Ovary (tissue), 9 donors: ENCODE measurements around the gene PCDHGA11. TPM values are rescaled to one million over a fixed set of nuclear protein-coding genes. Genes with fewer than 3 reads are reported as not detected.
"Not testable (repeated sequence)": the region's sequence is repeated elsewhere in the genome, so short reads cannot be mapped to it uniquely, and the experiment has no call there.

Experiments used
- DNase-seq, 5 donors: peaks; one replicate each; pipeline ENCODE4 v3.0.0-alpha.2; 2019 to 2020
- H3K27ac ChIP-seq, 2 donors: fragments of 200-600 bp; one replicate each; pipeline versions ENCODE4 v1.5.1 to v1.8.0; 2019 to 2022
- H3K27me3 ChIP-seq: fragments of 200-600 bp; one replicate; pipeline ENCODE4 v1.8.0; 2022
- H3K36me3 ChIP-seq: fragments of 200-600 bp; sonication (generic); one replicate; pipeline ENCODE4 v1.5.1; 2019
- H3K4me1 ChIP-seq: one replicate; pipeline ENCODE4 v1.8.1; 2013; ENCODE audit warnings: mild to moderate bottlenecking, moderate library complexity; ENCODE audit not compliant: insufficient read depth
- H3K4me3 ChIP-seq: fragments of 200-600 bp; sonication (generic); one replicate; pipeline ENCODE4 v1.5.1; 2017
- H3K9me3 ChIP-seq, 2 donors: fragments of 200-600 bp in 1 of 2; sonication (generic) in 1 of 2; one replicate each; pipeline versions ENCODE4 v1.5.1 to v1.8.1; 2013 to 2019; ENCODE audit warnings: mild to moderate bottlenecking in 1 of 2, moderate library complexity in 1 of 2
- EP300 ChIP-seq: sonication (generic); formaldehyde crosslinking; IDR thresholded peaks from one replicate; pipeline ENCODE4 v1.6.1; 2017; ENCODE audit warnings: antibody characterized with exemption
- POLR2A ChIP-seq: fragments of 450-650 bp; IDR thresholded peaks from one replicate; pipeline ENCODE4 v1.6.1; 2017; ENCODE audit warnings: antibody characterized with exemption, mild to moderate bottlenecking, moderate library complexity
- WGBS, 3 donors: extraction: QIAGEN DNeasy Blood & Tissue Kit in 1 of 3; methylation state at CpG; one replicate each; pipeline versions ENCODE4 v1.1.5 to v1.1.7; 2013 to 2017; 5-methylcytosine and 5-hydroxymethylcytosine counted together
- intact Hi-C, 4 donors: fragments of 100-400 bp; cut with DNase I; formaldehyde crosslinking; loops; one replicate each; pipeline versions ENCODE4 v1.11.0 to v1.15.1; 2022 to 2023
- polyA plus RNA-seq, 2 donors: library from polyadenylated mRNA; stranded (reverse); fragments of 200-250 nt in 1 of 2; fragments of 350-450 nt in 1 of 2; fragmentation: Illumina TruSeq in 1 of 2; extraction: RNeasy Lipid Tissue Mini Kit (QIAGEN cat#74804) in 1 of 2; gene quantifications; one replicate each; pipeline ENCODE4 v1.2.3, GENCODE V29; 2013 to 2014
- total RNA-seq, 7 donors: library from RNA; depleted of rRNA in 2 of 7; stranded (reverse); fragments of >200 nt in 2 of 7; fragmentation: NEBNext Ultra II Directional in 3 of 7; extraction: Animal tissue kit (Norgen Biotek cat#: 25700) in 3 of 7; gene quantifications; one replicate each; pipeline versions ENCODE4 v1.1.0 to v1.2.4, GENCODE V29; 2016 to 2023
- TF ChIP-seq, protein P1 (sequence below), 3 donors: fragments of 450-650 bp in 2 of 3; fragments of 200-600 bp in 1 of 3; IDR thresholded peaks; one replicate each; pipeline versions ENCODE4 v1.5.1 to v1.8.0; 2016 to 2022; ENCODE audit warnings: antibody characterized with exemption in 3 of 3, mild to moderate bottlenecking in 1 of 3
- donor health status: DM: no; HTN: no; CAD: no; lungs with moderate emphysema.
- donor health status: DM: no; HTN: no; CAD: no.
- donor health status: Bipolar disorder and iron deficiency.
- donor health status: DM: yes; HTN: yes; CAD: no.
- donor health status: DM: no; HTN: no; CAD: no.
- donor health status: DM: yes; HTN: yes; CAD: no.

PCDHGA11 gene
- total and polyA plus RNA-seq, 9 donors: 1.4 to 7.7 (median 4.7) TPM

DNA sequence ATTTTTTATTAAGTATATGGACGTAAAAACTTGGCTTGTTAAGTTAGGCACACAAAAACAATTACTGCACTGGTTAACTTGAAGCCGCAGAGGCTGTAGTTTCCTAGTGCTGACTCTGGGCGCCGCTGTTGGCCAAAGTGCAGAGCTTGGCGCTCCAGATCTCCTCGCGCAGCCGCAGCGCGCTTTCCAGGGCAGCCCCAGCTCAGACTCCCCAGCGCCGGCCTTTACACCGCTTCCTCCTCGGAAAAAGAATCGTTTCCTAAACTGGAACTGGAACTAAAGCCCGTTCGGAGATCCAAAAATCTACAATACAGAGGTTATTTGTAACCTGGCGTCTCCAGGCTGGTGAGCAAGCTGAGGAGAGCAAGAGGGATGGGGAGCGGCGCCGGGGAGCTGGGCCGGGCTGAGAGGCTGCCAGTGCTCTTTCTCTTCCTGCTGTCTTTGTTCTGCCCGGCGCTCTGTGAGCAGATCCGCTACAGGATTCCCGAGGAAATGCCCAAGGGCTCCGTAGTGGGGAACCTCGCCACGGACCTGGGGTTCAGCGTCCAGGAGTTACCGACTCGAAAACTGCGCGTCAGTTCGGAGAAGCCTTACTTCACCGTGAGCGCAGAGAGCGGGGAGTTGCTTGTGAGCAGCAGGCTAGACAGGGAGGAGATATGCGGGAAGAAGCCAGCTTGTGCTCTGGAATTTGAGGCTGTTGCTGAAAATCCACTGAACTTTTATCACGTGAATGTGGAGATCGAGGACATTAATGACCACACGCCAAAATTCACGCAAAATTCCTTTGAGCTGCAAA, 22.9 kb upstream of the PCDHGA11 start, which contains the start of gene PCDHGB5:
TSS of gene PCDHGB5 (plus strand) at position 192 of the 796 bp plus-strand sequence. CDS start at position 373, 181 bp downstream.
- DNase-seq: peak in 3 of 5 donors; percentile 43 to 57 (median 44)
- intact Hi-C loops: loop anchor here in 1 of 4 donors (10.0 kb wide), 1 partner anchor 157 kb away; no protein-coding TSS in a partner anchor
- TF ChIP-seq, protein P1, sequence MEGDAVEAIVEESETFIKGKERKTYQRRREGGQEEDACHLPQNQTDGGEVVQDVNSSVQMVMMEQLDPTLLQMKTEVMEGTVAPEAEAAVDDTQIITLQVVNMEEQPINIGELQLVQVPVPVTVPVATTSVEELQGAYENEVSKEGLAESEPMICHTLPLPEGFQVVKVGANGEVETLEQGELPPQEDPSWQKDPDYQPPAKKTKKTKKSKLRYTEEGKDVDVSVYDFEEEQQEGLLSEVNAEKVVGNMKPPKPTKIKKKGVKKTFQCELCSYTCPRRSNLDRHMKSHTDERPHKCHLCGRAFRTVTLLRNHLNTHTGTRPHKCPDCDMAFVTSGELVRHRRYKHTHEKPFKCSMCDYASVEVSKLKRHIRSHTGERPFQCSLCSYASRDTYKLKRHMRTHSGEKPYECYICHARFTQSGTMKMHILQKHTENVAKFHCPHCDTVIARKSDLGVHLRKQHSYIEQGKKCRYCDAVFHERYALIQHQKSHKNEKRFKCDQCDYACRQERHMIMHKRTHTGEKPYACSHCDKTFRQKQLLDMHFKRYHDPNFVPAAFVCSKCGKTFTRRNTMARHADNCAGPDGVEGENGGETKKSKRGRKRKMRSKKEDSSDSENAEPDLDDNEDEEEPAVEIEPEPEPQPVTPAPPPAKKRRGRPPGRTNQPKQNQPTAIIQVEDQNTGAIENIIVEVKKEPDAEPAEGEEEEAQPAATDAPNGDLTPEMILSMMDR (IDR thresholded peaks at IDR 0.05): peak in 1 of 3 donors; percentile 37
- not testable (repeated sequence) for H3K4me1 ChIP-seq, H3K27ac ChIP-seq, H3K27me3 ChIP-seq, H3K36me3 ChIP-seq
- Histone ChIP-seq H3K4me3 (peak within 1 kb of the TSS; percentile 11), H3K9me3 (peaks cover 13 to 39% of the 10 kb centered on the region in 2 donors)
- 5 to 7% (median 7%) methylated on average over 25 to 30 of the region's 43 CpGs for WGBS, 3 donors

DNA sequence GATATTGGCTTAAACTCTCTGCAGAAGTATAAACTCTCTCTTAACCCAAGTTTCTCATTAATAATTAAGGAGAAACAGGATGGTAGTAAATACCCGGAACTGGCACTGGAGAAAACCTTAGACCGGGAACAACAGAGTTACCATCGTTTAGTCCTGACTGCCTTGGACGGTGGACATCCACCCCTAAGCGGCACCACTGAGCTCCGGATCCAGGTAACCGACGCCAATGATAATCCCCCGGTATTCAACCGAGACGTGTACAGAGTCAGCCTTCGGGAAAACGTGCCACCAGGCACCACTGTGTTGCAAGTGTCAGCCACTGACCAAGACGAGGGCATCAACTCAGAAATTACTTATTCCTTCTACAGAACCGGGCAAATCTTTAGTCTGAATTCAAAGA, 22.2 kb upstream of the PCDHGA11 start:
- no peaks in the 10 kb centered on the region for H3K36me3 ChIP-seq
- no peak for DNase-seq
- H3K4me3 ChIP-seq: no peak overlapping the region
- H3K27ac ChIP-seq: no peak overlapping the region
- TF ChIP-seq EP300 (no peak), POLR2A (no peak)
- TF ChIP-seq, protein P1 (IDR thresholded peaks at IDR 0.05): no peak
- WGBS, 3 donors: 21 to 36% (median 26%) methylated on average over 15 of the region's 15 CpGs
- peaks cover 10 to 42% of the 10 kb centered on the region in 2 donors for H3K9me3 ChIP-seq
- no peaks in the 10 kb centered on the region for H3K4me1 ChIP-seq
- intact Hi-C loops: loop anchor here in 1 of 4 donors (10.0 kb wide), 1 partner anchor 156 kb away; no protein-coding TSS in a partner anchor
- H3K27me3 ChIP-seq: no peaks in the 10 kb centered on the region

DNA sequence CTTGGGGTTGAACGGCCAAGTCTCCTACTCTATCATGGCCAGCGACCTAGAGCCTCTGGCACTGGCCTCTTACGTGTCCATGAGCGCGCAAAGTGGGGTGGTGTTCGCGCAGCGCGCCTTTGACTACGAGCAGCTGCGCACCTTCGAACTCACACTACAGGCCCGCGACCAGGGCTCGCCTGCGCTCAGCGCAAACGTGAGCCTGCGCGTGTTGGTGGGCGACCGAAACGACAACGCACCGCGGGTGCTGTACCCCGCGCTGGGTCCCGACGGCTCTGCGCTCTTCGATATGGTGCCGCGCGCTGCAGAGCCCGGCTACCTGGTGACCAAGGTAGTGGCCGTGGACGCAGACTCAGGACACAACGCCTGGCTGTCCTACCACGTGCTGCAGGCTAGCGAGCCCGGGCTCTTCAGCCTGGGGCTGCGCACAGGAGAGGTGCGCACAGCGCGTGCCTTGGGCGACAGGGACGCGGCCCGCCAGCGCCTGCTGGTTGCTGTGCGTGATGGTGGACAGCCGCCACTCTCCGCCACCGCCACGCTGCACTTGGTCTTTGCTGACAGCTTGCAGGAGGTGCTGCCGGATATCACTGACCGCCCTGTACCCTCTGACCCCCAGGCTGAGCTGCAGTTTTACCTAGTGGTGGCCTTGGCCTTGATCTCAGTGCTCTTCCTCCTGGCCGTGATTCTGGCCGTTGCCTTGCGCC, 21.1 kb upstream of the PCDHGA11 start:
- Histone ChIP-seq H3K27me3 (no peaks in the 10 kb centered on the region), H3K9me3 (peaks cover 10 to 38% of the 10 kb centered on the region in 2 donors), H3K36me3 (no peaks in the 10 kb centered on the region), H3K4me1 (no peaks in the 10 kb centered on the region), H3K27ac (no peak overlapping the region), H3K4me3 (no peak overlapping the region)
- 21 to 29% (median 21%) methylated on average over 5 to 61 of the region's 61 CpGs for WGBS, 3 donors
- no peak for DNase-seq
- TF ChIP-seq, protein P1 (IDR thresholded peaks at IDR 0.05): no peak
- no peak for TF ChIP-seq POLR2A
- no peak for TF ChIP-seq EP300
- intact Hi-C loops: loop anchor here in 2 of 4 donors (10.0 kb wide), 1 partner anchor 155 kb away; no protein-coding TSS in a partner anchor

DNA sequence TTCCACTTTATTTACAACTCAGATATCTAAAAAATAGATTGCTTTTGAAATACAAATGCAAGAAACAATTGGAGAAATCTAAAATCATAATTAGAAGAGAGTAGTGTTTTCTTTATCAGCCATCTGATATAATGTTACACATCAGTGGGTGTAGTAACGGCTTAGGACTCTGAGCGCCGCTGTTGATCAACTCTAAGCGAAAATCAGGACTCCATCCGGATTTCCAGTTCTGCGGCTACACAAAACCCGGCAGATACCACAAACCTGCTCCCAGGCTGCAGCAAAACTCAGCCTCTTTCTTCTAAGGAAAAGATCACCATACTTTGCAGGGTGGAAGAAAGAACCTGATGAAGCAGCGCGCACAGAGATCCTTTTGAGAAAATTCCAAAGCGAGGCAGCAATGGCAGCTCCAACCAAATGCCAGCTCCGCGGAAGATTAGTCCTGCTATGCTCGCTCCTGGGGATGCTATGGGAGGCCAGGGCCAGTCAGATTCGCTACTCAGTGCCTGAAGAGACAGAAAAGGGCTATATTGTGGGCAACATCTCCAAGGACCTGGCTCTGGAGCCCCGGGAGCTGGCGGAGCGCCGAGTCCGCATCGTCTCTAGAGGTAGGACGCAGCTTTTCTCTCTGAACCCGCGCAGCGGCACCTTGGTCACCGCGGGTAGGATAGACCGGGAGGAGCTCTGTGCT, 18.2 kb upstream of the PCDHGA11 start, which contains the start of gene PCDHGA9:
TSS of gene PCDHGA9 (plus strand) at position 226 of the 691 bp plus-strand sequence. CDS start at position 401, 175 bp downstream.
- peak within 1 kb of the TSS; percentile 12 for H3K4me3 ChIP-seq
- TF ChIP-seq POLR2A (no peak), EP300 (no peak)
- TF ChIP-seq, protein P1 (IDR thresholded peaks at IDR 0.05): no peak

More for the DNA sequence above, 18.2 kb upstream of the PCDHGA11 start, which contains the start of gene PCDHGA9:
- WGBS, 3 donors: 12 to 16% (median 13%) methylated on average over 27 of the region's 27 CpGs
- Histone ChIP-seq H3K9me3 (peaks cover 10 to 44% of the 10 kb centered on the region in 2 donors), H3K4me1 (no peaks in the 10 kb centered on the region), H3K36me3 (no peaks in the 10 kb centered on the region), H3K27me3 (no peaks in the 10 kb centered on the region), H3K27ac (no peak within 1 kb of the TSS)
- peak in 1 of 5 donors; percentile 28 for DNase-seq
- intact Hi-C loops: loop anchor here in 1 of 4 donors (10.0 kb wide), 1 partner anchor 152 kb away; no protein-coding TSS in a partner anchor
